ENCODE measurements around the gene MRGPRX4.

The MRGPRX4 gene

GRCh38 chr11:18221274-18221876, 48.7 kb downstream of the MRGPRX4 start:
- DNase-seq (ENCODE audit: low spot score): no peak

- DNase-seq (ENCODE audit: low spot score): no peak
These were observed 50.3 kb downstream of the MRGPRX4 start for GRCh38 chr11:18222814-18223421.
